GM18502 (cell line): ENCODE data around the gene COPS9.

Experiments
- ATAC-seq: cut with Tn5 transposase; IDR thresholded peaks from one replicate; pipeline ENCODE4 v1.9.1; 2021; ENCODE audit warnings: mild to moderate bottlenecking; ENCODE audit not compliant: unreplicated experiment, poor library complexity

COPS9 gene

DNA sequence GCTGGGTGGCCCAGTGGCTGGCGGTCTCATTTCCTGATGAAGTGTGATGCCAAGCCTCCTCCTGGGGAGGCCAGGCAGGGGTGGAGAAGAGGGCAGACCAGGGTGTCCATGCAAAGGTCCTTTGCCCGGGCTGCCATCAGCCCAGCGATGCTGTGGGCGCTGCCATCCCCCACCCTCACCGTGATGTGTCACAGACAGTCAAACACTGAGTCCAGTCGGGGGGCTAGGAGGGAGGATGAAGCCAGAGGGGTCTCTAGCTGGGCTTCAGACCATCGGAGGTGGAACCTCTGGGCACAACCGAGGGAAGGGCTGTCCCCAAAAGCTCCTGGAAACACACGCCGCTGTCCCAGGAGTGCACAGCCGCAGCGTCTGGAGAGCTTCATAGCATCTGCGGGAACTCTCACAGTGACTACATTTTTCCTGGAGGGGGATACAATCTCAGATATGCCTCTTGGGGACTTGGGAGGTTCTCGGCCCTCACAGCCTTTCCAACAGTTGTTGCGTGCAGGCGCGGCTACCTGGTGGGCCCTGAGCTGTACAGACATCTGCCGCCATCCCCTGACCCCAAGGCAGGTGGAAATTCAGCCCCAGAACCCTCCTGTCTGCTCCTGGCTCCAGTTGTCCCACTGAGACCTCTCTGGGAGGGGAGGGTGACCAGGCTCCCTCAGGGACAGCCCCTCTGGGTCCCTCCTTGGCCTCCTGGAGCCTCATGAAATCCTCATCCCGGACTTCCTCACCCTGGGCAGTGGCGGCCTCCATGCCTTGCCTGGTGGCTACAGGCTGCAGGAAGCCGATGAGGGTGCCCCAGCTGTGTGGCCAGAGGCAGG lies 30.9 kb upstream of the COPS9 start:
- no peak for ATAC-seq

DNA sequence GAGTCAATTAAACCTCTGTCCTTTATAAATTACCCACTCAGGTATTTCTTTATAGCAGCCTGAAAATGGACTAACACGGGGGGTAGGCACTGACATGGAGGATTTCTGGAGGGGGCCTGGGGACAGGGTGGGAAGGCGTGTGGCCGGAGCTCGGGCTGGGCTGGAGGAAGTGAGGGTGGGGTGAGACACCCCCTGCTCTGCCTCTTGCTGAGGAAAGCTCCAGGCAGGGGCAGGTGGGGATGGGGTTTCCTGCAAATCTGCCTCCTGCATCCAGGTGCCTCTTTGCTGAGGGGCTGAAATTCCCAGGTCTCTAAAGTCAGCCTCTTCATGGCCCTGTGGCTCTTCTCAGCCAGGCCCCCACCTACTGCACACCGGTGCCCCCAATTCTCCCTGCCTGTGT lies 30.1 kb upstream of the COPS9 start:
- ATAC-seq: no peak

- no peak for ATAC-seq
These were observed 29.6 kb upstream of the COPS9 start for GRCh38 chr2:240165661-240166060.

GRCh38 chr2:240165034-240165433 lies 28.9 kb upstream of the COPS9 start:
- no peak for ATAC-seq

DNA sequence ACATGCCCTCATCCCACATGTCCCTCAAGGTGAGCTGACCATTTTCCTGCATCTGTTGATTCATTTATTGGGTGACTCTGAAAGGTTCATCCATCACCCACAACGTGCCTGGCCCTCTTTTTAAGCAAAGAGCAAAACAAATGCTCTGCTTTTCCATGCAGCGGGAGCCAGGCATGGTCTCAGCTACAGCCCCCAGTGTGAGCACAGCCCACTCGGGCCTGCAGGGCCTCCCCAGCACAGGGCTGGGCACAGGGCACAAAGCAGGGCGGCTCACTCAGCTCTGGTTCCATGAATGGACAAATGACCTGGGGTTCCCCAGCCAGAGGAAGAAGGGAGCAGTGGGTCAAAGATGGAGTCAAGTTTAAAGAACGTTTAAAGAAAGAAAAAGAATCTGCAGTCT lies 28.5 kb upstream of the COPS9 start:
- ATAC-seq: no peak

GRCh38 chr2:240163844-240164574 lies 27.9 kb upstream of the COPS9 start:
- no peak for ATAC-seq

GRCh38 chr2:240162939-240163714 lies 27.0 kb upstream of the COPS9 start:
- no peak for ATAC-seq

GRCh38 chr2:240162531-240162930 lies 26.4 kb upstream of the COPS9 start:
- ATAC-seq: no peak

- no peak for ATAC-seq
These were observed 25.9 kb upstream of the COPS9 start for GRCh38 chr2:240162032-240162431.

DNA sequence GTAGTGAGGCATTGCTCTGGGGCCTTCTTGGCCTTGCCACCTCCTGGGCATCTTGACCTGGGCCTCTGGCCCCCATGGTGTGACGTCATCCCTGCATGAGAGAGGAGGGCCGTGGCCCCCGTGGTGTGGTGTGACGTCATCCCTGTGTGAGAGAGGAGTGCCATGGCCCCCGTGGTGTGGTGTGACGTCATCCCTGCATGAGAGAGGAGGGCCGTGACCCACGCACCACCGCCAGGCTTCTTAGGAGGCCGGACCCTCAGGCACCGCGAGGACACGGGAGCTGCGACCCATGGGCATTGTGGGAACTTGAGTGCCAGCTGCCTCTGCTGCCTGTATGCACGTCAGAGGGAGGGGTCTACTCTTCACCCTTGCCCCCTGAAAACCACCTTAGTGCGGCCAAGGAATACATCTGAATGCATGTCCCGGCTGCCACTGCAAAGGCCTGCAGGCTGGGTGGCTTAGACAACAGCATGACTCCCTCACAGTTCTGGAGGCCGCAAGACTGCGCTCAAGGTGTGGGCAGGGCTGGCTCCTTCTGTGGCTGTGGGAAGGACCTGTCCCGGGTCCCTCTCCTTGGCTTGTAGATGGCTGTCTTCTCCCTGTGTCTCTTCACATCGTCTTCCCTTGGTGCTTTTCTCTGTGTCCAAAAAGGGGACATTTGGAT lies 25.1 kb upstream of the COPS9 start:
- no peak for ATAC-seq

DNA sequence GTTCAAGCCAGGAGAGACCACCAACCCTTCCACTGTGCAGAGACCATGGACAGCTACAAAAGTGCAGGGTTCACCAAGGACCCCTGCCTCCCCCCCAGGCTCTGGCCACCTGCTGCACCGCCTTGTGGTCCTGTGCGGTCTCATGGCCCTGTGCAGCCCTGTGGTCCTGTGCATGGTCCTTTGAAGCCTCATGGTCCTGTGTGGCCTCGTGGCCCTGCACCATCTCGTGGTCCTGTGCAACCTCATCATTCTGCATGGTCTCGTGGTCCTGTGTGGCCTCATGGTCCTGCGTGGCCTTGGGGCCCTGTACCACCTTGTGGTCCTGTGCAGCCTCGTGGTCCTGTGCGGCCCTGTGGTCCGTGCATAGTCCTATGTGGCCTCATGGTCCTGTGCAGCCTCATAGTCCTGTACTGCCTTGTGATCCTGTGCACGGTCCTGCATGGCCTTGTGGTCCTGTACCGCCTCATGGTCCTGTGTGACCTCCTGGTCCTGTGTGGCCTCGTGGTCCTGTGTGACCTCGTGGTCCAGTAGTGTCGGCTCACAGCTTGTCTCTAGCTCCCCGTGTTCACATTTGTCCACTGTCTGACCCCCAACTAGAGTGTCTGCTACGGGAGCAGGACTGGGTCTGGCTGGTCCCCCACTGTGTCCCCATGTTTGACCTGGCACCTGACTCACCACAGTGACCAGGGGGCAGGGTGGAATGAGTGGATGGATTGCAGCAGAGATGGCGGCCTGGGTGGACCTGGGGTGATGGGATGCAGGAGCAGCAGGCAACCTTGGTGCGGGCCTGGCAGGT lies 24.4 kb upstream of the COPS9 start:
- ATAC-seq: no peak

- no peak for ATAC-seq
These were observed 23.2 kb upstream of the COPS9 start for GRCh38 chr2:240159251-240159839.

- ATAC-seq: no peak
These were observed 21.0 kb upstream of the COPS9 start for GRCh38 chr2:240157147-240157470.

- no peak for ATAC-seq
These were observed 20.5 kb upstream of the COPS9 start for GRCh38 chr2:240156435-240157146.

DNA sequence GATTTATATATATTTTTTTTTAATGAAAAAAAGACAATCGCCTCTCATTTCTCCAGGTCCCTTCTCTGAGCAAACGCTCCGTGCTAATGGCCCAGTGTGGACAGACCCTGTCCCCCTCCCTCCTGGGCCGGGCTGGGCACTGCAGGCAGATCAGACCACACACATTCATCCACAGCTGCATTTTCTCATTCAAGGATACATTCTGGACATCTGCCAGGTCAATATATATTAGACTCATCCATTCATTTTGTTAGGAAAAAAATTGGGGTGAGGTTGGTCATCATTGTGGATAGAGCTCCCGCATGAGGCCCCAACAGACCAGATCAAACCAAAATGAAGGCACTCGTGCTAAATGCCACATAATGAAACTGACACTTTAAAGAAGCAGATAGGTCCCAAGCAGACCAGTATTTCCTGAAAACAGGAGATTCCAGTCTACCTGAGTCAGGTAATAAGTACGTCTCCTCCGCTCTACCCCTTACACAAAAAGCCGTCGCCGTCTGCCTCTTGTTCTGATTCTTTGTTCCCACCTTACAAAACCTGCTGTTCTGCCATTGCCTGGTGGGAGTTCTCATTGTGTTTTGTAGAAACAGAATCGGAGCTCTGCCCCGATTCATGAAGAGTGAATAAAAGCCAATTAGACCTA lies 19.8 kb upstream of the COPS9 start:
- no peak for ATAC-seq

DNA sequence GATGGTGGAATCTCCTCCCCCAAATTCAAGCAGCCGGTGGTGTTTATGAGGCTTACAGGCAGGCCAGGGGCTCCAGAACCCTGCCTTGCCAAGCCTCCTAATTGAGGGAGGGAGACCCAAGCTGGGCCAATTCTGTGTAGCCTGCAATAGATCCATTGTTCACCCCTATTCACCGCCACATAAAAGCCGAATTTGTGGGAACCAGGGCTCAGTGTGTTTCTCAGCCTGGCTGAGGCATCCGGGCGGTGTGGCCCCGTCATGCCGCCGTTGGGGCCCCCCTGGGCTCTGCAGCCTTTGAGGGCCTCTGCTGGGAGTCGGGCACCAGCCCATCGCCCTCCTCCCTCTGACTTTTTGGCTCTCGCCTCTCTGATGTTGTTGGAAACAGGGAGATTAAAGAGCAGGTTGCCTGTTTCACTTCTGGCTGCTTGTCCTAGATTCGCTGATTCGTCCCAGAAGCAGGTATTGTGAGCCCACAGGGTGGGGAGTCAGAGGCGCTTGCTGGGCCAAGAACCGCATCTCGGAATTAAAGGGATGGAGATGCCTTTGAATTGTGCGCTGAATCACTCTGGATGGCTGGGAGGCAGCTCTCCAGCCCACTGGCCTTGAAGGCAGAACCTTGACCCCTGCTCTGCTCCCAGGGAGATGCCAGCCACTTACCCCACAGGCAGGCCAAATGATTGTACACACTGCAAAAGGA lies 19.1 kb upstream of the COPS9 start:
- no peak for ATAC-seq

DNA sequence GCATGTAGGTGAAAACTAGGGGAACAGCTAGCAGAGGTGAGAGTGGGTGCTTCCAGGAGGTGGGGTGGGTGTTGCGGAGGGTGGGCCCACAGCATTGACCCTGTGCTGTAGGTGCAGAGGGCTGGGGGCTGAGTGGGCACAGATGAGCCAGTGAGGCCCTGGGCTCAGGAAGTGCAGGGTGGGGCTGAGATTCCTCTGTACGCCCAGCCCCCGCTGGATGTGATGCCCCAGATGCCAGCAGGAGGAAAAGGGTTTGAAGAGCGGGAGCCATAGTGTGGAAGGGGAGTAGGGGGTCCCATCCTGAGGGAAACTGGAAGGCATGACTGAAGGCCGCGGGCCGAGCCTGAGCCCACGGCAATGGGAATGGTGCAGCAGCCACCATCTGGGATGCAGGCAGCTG lies 18.5 kb upstream of the COPS9 start:
- ATAC-seq: no peak

DNA sequence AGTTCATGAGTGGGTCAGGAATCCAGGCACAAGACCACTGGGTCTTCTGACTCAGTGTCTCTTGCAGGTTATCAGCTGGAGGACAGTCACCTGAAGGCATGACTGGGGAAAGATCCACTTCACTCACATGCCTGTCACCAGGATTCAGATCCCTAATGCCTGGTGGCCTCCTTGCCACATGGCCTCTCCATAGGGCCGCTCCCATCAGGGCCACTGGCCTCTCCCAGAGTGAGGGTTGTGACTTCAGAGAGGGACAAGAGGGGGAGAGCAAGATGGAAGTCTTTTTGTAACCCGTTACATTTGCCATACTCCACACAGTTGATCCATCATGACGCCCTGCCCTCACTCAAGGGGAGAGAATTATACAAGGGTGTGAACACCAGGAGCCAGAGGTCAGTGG lies 17.3 kb upstream of the COPS9 start:
- ATAC-seq: no peak
